Measurements from ENCODE around the gene UTF1. TPM values are rescaled to one million over a fixed set of nuclear protein-coding genes. Genes with fewer than 3 reads are reported as not detected.

The UTF1 gene
- total and polyA plus RNA-seq, 2 experiments from 2014 or later, result 12.2 to 51.4 TPM

DNA sequence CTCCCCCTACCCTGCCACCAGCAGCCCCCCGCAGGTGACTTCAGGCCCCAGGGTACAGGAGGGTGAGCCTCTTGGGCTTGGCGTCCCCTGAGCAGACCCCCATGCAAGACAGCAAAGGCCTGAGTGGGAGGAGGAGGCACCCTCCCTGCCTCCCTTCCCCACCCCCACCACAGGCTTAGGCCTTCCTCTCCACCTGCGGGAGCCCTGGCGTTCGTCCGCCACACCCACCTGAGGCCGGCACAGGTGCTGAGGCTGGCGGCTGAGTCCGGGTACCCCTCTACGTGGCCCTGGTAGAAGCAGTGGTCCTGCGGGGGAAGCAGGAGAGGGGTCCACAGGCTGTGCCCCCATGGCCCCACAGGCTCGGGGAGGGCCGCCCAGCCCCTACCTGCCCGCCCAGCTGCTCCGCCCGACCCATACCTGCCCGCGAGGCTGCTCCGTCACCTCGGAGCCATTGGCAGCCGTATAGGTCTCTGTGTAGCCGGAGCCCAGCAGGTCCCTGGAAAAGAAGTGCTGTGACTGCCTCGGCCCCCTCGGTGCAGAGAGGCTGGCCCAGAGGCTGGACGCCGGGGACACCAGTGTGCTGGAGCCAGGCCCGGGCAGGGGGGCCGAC is 43.6 kb downstream of the UTF1 start:
- no peaks in the 10 kb centered on the region for H3K9me3 Mint-ChIP-seq
- Histone ChIP-seq H3K4me1 (ENCODE audit: insufficient read depth) (no peaks in the 10 kb centered on the region), H4K20me1 (replicated peaks; ENCODE audit: insufficient read depth) (no peaks in the 10 kb centered on the region), H3K4me3 (no peak overlapping the region), H3K4me2 (no peak overlapping the region), H3K9me2 (ENCODE audit: insufficient read depth) (no peaks in the 10 kb centered on the region), H3F3A (replicated peaks; ENCODE audit: low read depth) (no peaks in the 10 kb centered on the region), H3K36me3 (ENCODE audit: insufficient read depth) (no peaks in the 10 kb centered on the region), H3K27ac (ENCODE audit: low read depth) (no peak overlapping the region), H3K27me3 (ENCODE audit: insufficient read depth) (no peaks in the 10 kb centered on the region), H2AFZ (no peak overlapping the region), H3K79me2 (replicated peaks; ENCODE audit: insufficient read depth) (no peaks in the 10 kb centered on the region)
- H3K36me3 Mint-ChIP-seq (ENCODE audit: low read depth), result no peaks in the 10 kb centered on the region
- TF ChIP-seq, protein P1, sequence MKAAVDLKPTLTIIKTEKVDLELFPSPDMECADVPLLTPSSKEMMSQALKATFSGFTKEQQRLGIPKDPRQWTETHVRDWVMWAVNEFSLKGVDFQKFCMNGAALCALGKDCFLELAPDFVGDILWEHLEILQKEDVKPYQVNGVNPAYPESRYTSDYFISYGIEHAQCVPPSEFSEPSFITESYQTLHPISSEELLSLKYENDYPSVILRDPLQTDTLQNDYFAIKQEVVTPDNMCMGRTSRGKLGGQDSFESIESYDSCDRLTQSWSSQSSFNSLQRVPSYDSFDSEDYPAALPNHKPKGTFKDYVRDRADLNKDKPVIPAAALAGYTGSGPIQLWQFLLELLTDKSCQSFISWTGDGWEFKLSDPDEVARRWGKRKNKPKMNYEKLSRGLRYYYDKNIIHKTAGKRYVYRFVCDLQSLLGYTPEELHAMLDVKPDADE (IDR thresholded peaks at IDR 0.05), result no peak
- TF ChIP-seq, protein P2, sequence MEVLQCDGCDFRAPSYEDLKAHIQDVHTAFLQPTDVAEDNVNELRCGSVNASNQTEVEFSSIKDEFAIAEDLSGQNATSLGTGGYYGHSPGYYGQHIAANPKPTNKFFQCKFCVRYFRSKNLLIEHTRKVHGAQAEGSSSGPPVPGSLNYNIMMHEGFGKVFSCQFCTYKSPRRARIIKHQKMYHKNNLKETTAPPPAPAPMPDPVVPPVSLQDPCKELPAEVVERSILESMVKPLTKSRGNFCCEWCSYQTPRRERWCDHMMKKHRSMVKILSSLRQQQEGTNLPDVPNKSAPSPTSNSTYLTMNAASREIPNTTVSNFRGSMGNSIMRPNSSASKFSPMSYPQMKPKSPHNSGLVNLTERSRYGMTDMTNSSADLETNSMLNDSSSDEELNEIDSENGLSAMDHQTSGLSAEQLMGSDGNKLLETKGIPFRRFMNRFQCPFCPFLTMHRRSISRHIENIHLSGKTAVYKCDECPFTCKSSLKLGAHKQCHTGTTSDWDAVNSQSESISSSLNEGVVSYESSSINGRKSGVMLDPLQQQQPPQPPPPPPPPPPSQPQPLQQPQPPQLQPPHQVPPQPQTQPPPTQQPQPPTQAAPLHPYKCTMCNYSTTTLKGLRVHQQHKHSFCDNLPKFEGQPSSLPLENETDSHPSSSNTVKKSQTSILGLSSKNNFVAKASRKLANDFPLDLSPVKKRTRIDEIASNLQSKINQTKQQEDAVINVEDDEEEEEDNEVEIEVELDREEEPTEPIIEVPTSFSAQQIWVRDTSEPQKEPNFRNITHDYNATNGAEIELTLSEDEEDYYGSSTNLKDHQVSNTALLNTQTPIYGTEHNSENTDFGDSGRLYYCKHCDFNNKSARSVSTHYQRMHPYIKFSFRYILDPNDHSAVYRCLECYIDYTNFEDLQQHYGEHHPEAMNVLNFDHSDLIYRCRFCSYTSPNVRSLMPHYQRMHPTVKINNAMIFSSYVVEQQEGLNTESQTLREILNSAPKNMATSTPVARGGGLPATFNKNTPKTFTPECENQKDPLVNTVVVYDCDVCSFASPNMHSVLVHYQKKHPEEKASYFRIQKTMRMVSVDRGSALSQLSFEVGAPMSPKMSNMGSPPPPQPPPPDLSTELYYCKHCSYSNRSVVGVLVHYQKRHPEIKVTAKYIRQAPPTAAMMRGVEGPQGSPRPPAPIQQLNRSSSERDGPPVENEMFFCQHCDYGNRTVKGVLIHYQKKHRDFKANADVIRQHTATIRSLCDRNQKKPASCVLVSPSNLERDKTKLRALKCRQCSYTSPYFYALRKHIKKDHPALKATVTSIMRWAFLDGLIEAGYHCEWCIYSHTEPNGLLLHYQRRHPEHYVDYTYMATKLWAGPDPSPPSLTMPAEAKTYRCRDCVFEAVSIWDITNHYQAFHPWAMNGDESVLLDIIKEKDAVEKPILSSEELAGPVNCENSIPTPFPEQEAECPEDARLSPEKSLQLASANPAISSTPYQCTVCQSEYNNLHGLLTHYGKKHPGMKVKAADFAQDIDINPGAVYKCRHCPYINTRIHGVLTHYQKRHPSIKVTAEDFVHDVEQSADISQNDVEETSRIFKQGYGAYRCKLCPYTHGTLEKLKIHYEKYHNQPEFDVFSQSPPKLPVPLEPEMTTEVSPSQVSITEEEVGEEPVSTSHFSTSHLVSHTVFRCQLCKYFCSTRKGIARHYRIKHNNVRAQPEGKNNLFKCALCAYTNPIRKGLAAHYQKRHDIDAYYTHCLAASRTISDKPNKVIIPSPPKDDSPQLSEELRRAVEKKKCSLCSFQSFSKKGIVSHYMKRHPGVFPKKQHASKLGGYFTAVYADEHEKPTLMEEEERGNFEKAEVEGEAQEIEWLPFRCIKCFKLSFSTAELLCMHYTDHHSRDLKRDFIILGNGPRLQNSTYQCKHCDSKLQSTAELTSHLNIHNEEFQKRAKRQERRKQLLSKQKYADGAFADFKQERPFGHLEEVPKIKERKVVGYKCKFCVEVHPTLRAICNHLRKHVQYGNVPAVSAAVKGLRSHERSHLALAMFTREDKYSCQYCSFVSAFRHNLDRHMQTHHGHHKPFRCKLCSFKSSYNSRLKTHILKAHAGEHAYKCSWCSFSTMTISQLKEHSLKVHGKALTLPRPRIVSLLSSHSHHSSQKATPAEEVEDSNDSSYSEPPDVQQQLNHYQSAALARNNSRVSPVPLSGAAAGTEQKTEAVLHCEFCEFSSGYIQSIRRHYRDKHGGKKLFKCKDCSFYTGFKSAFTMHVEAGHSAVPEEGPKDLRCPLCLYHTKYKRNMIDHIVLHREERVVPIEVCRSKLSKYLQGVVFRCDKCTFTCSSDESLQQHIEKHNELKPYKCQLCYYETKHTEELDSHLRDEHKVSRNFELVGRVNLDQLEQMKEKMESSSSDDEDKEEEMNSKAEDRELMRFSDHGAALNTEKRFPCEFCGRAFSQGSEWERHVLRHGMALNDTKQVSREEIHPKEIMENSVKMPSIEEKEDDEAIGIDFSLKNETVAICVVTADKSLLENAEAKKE (CRISPR knock-in tag; IDR thresholded peaks at IDR 0.05), result no peak
- H3K4me1 Mint-ChIP-seq, result peaks cover 4% of the 10 kb centered on the region; the same call in 2 of the 3 replicates
- H3K27ac Mint-ChIP-seq, result no peak overlapping the region
- no peak overlapping the region for H3K4me3 Mint-ChIP-seq
- no peak for ATAC-seq
- H3K27me3 Mint-ChIP-seq (ENCODE audit: insufficient read depth, low read depth, poor library complexity), result peaks cover 5% of the 10 kb centered on the region
- no peak for DNase-seq (ENCODE audit: low spot score)

All from GM23338 (cell line).